Prostate gland (tissue), 2 donors: ENCODE measurements around the gene BMP2K. TPM values are rescaled to one million over a fixed set of nuclear protein-coding genes. Genes with fewer than 3 reads are reported as not detected.
"Not testable (repeated sequence)": the region's sequence is repeated elsewhere in the genome, so short reads cannot be mapped to it uniquely, and the experiment has no call there.

Source experiments
- DNase-seq: peaks from one replicate; pipeline ENCODE4 v3.0.0-alpha.2; 2019; ENCODE audit warnings: low spot score
- H3K27ac ChIP-seq, 2 donors: fragments of 200-600 bp; sonication (generic); 2 replicates each; pipeline ENCODE4 v1.5.1; 2017 to 2019
- H3K27me3 ChIP-seq: fragments of 200-600 bp; sonication (generic); replicated peaks from 2 replicates; pipeline ENCODE4 v1.5.1; 2019; ENCODE audit not compliant: insufficient read depth
- H3K36me3 ChIP-seq, 2 donors: fragments of 200-600 bp; sonication (generic); 1 replicate in 1 of 2; 2 replicates in 1 of 2; pipeline versions ENCODE4 v1.5.1 to v1.8.1; 2017 to 2019
- H3K4me1 ChIP-seq: fragments of 200-600 bp; sonication (generic); replicated peaks from 2 replicates; pipeline ENCODE4 v1.5.1; 2019
- H3K4me3 ChIP-seq, 2 donors: fragments of 200-600 bp; sonication (generic); 2 replicates each; pipeline ENCODE4 v1.5.1; 2017 to 2019
- H3K9me3 ChIP-seq: fragments of 200-600 bp; sonication (generic); 2 replicates; pipeline ENCODE4 v1.5.1; 2017
- POLR2A ChIP-seq: fragments of 450-650 bp; IDR thresholded peaks from one replicate; pipeline ENCODE4 v1.6.1; 2016; ENCODE audit warnings: antibody characterized with exemption, mild to moderate bottlenecking
- POLR2AphosphoS5 ChIP-seq: sonication (generic); formaldehyde crosslinking; IDR thresholded peaks from one replicate; pipeline ENCODE4 v1.6.1; 2017; ENCODE audit warnings: antibody characterized with exemption
- WGBS: methylation state at CpG from one replicate; pipeline ENCODE4 v1.1.5; 2018; 5-methylcytosine and 5-hydroxymethylcytosine counted together
- intact Hi-C: fragments of 100-400 bp; cut with DNase I; formaldehyde crosslinking; loops from one replicate; pipeline ENCODE4 v1.14.2; 2022
- total RNA-seq, 2 donors: library from RNA; depleted of rRNA; stranded (reverse); fragments of >200 nt; gene quantifications; one replicate each; pipeline ENCODE4 v1.1.0, GENCODE V29; 2016
- TF ChIP-seq, protein P1 (sequence below), 4 experiments: fragments of 200-600 bp in 2 of 4; fragments of 450-650 bp in 2 of 4; sonication (generic) in 2 of 4; IDR thresholded peaks; 1 replicate in 3 of 4; 2 replicates in 1 of 4; pipeline ENCODE4 v1.5.1; 2016 to 2019; ENCODE audit warnings: antibody characterized with exemption in 4 of 4, mild to moderate bottlenecking in 2 of 4, moderate library complexity in 2 of 4

The BMP2K gene
- total RNA-seq, 2 donors from 2014 or later, result 12.6 to 68.9 TPM

DNA sequence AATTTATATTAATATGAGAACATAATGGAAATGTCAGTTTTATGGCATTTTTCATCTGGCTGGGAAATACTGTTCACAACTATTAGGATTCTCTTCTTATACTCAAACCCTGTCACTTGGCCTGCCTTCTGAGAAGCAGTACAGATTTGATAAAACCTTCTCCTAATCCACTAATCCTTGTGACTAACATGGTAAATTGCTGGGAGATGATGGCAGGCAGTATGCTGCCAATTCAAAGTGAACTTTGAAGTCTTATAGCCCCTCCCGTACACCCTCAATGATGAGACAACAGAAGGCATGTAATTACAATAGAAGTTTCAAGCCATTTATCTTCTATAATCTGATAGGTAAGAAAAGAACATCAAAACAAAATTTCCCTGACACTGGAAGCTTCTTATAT is 126.1 kb downstream of the BMP2K start:
- intact Hi-C loops, result no loop called here
- TF ChIP-seq POLR2A (no peak), POLR2AphosphoS5 (no peak)
- TF ChIP-seq, protein P1, sequence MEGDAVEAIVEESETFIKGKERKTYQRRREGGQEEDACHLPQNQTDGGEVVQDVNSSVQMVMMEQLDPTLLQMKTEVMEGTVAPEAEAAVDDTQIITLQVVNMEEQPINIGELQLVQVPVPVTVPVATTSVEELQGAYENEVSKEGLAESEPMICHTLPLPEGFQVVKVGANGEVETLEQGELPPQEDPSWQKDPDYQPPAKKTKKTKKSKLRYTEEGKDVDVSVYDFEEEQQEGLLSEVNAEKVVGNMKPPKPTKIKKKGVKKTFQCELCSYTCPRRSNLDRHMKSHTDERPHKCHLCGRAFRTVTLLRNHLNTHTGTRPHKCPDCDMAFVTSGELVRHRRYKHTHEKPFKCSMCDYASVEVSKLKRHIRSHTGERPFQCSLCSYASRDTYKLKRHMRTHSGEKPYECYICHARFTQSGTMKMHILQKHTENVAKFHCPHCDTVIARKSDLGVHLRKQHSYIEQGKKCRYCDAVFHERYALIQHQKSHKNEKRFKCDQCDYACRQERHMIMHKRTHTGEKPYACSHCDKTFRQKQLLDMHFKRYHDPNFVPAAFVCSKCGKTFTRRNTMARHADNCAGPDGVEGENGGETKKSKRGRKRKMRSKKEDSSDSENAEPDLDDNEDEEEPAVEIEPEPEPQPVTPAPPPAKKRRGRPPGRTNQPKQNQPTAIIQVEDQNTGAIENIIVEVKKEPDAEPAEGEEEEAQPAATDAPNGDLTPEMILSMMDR (IDR thresholded peaks at IDR 0.05), result no peak
- 86% methylated on average over 1 of the region's 1 CpG for WGBS
- H3K36me3 ChIP-seq, result no peaks in the 10 kb centered on the region
- H3K4me3 ChIP-seq, result no peak overlapping the region
- DNase-seq, result no peak
- H3K27me3 ChIP-seq, result no peaks in the 10 kb centered on the region
- no peaks in the 10 kb centered on the region for H3K4me1 ChIP-seq
- no peaks in the 10 kb centered on the region for H3K9me3 ChIP-seq
- H3K27ac ChIP-seq, result no peak overlapping the region

DNA sequence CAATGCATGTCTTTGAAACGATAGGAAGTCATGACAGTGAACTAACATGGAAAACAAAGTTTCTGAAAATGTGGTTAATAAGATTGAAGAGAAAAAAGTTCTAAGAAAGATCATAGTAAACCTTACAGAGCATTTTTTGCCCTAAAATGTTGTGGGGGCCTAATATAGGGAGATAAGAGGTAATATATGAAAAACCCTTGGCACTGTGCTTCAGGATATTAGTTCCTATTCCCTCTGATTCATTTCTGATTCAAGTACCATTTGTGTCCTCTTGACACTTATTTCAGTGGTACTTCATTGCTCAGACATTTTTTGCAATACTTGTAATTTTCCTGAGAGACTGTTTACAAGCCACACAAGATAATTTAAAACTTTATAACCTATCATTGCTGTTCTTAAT is 128.0 kb downstream of the BMP2K start:
- Histone ChIP-seq H3K4me3 (no peak overlapping the region), H3K9me3 (no peaks in the 10 kb centered on the region), H3K4me1 (no peaks in the 10 kb centered on the region), H3K27ac (no peak overlapping the region), H3K36me3 (no peaks in the 10 kb centered on the region), H3K27me3 (no peaks in the 10 kb centered on the region)
- intact Hi-C loops, result no loop called here
- 74% methylated on average over 1 of the region's 1 CpG for WGBS
- DNase-seq, result no peak
- TF ChIP-seq, protein P1 (IDR thresholded peaks at IDR 0.05), result no peak
- no peak for TF ChIP-seq POLR2AphosphoS5
- TF ChIP-seq POLR2A, result no peak

DNA sequence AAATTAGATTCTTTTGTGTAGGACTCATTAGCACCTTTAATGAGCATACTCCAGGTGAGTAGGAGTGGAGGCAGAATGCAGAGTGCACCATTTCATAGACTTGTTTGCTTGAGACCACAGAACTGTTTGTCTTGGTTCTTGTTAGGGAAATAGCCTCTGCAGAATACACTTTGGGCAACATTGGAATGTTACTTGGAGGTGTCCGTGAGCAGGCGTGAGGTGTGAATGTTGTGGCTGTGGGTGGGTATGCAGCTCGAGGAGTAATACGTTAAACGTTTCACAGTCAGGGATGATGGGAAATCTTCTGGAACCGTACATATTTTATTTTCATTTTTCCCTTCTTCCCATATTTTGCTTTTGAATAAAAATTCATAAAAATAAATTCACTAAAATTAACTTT is 131.5 kb downstream of the BMP2K start:
- no peaks in the 10 kb centered on the region for H3K4me1 ChIP-seq
- no peaks in the 10 kb centered on the region for H3K36me3 ChIP-seq
- H3K4me3 ChIP-seq, result no peak overlapping the region
- TF ChIP-seq, protein P1 (IDR thresholded peaks at IDR 0.05), result no peak
- TF ChIP-seq POLR2AphosphoS5, result no peak
- no peak for TF ChIP-seq POLR2A
- no peak for DNase-seq
- no peaks in the 10 kb centered on the region for H3K9me3 ChIP-seq
- intact Hi-C loops, result no loop called here
- 93% methylated on average over 6 of the region's 6 CpGs for WGBS
- no peaks in the 10 kb centered on the region for H3K27me3 ChIP-seq
- no peak overlapping the region for H3K27ac ChIP-seq

DNA sequence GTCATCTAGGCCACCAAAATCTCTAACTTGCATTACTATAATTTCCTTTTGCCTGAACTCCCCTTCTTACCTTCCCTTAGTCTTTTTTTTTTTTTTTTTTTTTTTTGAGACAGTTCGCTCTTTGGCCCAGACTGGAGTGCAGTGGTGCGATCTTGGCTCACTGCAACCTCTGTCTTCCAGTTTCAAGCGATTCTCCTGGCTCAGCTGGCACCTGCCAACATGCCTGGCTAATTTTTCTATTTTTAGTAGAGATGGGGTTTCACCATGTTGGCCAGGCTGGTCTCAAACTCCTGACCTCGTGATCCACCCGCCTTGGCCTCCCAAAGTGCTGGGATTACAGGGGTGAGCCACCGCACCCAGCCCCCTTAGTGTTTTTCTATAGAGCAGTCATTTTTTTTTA is 132.8 kb downstream of the BMP2K start:
- H3K27me3 ChIP-seq, H3K36me3 ChIP-seq, H3K4me1 ChIP-seq, H3K9me3 ChIP-seq, DNase-seq, H3K4me3 ChIP-seq, intact Hi-C loops, H3K27ac ChIP-seq: not testable (repeated sequence)
- 95% methylated on average over 6 of the region's 6 CpGs for WGBS

DNA sequence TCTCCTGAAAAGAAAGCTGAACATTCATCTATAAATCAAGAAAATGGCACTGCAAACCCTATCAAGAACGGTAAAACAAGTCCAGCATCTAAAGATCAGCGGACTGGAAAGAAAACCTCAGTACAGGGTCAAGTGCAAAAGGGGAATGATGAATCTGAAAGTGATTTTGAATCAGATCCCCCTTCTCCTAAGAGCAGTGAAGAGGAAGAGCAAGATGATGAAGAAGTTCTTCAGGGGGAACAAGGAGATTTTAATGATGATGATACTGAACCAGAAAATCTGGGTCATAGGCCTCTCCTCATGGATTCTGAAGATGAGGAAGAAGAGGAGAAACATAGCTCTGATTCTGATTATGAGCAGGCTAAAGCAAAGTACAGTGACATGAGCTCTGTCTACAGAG is 134.5 kb downstream of the BMP2K start:
- no peak overlapping the region for H3K4me3 ChIP-seq
- no peaks in the 10 kb centered on the region for H3K9me3 ChIP-seq
- no peak for DNase-seq
- WGBS, result 95% methylated on average over 2 of the region's 2 CpGs
- H3K27me3 ChIP-seq, result no peaks in the 10 kb centered on the region
- TF ChIP-seq, protein P1 (IDR thresholded peaks at IDR 0.05), result no peak
- TF ChIP-seq POLR2A (no peak), POLR2AphosphoS5 (no peak)
- H3K4me1 ChIP-seq, result no peaks in the 10 kb centered on the region
- intact Hi-C loops, result no loop called here
- no peaks in the 10 kb centered on the region for H3K36me3 ChIP-seq
- H3K27ac ChIP-seq, result no peak overlapping the region
